ENCODE results near the gene OXCT1.
"Not testable (repeated sequence)": the region's sequence is repeated elsewhere in the genome, so short reads cannot be mapped to it uniquely, and the experiment has no call there.

Gene OXCT1

DNA sequence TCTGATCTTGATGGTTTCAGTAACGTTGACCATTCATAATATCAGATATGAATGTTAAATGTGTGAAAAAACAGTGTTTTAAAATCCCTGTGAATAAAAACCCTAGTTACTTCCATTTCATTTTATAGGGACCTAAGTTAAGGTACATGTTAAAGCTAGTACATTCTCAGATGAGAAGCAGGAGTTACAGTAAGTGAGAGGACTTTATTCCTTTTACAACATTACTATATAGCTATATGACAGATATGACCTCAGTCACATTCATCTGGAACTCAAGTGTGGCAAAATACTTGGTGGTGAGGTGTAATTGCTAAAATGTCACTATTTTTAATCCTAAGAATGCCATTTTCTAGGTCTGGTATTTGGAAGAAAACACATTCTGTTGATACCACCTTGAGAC, 96.4 kb downstream of the OXCT1 start:
- DNase-seq (ENCODE audit: low read depth, low spot score), result no peak

DNA sequence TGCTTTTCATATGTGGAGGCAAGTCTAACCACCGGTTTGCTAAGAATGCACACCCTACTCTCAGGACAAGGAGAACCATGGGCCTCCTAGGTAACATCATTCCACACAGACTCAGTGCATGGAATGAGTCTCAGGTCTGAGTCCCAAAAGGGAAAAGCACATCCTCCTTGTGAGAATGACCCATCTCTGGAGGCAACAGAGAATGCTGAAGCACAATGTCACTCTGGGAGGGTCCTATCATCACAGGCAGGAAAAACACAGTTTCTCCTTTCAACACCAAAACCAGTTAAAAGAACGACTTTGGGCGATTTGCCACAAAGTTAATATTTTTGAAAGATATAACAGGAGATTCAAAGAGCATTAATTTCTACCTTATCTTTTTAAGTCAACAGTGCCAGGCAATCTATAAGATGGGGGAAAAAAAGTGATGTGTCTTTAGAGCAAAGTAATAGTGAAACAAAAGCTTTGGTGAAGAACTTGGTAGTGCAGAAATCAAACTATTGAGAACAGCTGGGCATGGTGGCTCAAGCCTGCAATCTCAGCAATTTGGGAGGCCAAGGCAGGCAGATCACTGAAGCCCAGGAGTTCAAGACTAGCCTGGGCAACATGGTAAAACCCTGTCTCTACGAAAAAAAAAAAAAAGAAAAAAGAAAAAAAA, 97.3 kb downstream of the OXCT1 start:
- no peak for DNase-seq (ENCODE audit: low read depth, low spot score)

DNA sequence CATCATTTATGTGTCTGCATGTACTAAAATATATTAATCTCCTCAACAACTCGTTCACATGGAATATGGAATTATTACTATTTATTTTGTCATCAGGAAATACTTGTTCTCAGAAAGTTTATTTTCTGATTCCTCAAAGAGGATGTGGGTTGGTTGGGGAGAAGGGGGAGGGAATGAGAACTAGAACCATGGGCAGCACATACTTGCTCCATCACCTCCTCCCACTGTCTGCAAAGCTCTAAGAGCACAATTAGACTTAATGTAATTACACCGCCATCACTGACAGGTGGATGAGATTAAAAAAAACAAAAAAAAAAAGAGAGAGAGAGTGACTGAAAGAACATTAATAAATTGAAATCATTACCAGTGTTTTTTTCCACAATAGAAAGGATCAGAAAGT, 98.2 kb downstream of the OXCT1 start:
- DNase-seq (ENCODE audit: low read depth, low spot score), result no peak

DNA sequence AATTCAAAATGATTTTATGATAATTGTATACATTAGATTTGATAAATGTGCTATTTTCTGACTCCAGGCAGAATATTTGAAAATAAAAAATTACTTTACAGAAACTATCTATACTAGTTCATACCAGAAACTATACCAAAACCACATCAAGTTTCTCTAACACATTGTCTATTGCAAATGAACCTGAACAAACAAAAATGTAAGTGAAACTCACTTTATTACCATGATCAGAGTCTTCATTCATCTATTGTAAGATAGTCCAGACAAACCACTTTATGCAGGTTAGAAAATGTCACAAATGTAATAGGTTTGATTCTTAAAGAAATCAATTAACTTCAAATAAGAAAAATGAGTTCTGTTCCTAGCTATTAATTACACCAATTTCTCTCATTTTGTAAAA, 99.4 kb downstream of the OXCT1 start:
- DNase-seq (ENCODE audit: low read depth, low spot score), result no peak

DNA sequence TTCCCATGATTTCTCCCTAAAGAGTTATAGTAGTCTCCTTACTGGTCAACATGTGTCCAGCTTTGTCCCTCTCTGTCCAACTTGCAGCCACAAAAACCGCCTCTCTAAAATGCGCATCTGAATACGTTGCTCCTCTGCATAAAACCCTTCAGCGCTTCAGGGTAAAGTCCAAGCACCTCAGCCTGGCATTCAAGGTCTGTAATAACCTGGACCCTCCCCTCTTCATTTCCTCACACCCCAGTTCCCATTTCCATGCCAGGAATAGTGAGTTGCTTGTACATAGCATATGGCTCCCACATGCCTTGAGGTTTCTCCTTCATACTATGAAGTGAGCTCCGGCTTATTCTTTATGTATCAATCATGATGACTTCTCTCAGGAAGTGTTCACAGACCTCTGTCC, 101.5 kb downstream of the OXCT1 start:
- no peak for DNase-seq (ENCODE audit: low read depth, low spot score)

DNA sequence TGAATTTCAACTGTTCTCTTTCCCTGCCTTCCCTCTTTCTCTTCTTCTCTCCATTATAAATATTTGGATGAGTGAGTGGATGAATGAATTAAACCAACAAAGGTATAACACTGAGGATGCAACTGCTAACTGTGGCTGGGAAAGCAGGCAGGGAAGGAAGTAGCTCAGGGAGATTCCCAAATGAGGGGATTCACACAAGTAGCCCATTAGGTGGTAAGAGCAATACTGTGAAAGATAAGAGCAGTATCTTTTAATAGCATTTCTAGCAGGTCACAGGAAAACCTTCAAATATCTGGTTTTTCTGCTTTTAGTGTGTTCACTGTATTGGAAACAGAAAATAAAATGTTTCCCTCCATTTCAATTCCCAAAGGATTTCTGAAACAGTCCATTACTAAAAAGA, 105.6 kb downstream of the OXCT1 start:
- no peak for DNase-seq (ENCODE audit: low read depth, low spot score)

DNA sequence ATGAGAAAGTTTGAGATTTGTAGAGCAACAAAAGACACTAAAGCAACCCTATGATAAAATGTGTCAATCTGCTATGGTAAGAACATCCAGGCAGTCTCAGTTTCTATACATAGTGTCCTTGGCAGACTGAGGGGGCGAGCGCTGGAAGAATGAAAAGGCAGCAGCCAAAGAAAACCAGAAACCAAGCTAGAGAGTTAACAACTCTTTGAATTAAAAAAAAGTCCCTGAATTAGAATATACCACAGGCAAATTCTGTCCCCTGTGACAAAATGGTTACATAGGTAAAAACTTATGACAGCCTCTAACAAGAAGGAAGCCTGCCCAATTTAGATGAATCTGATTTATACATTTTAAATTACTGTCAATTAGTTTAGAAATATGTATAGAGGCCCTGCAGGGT, 106.7 kb downstream of the OXCT1 start:
- no peak for DNase-seq (ENCODE audit: low read depth, low spot score)

DNA sequence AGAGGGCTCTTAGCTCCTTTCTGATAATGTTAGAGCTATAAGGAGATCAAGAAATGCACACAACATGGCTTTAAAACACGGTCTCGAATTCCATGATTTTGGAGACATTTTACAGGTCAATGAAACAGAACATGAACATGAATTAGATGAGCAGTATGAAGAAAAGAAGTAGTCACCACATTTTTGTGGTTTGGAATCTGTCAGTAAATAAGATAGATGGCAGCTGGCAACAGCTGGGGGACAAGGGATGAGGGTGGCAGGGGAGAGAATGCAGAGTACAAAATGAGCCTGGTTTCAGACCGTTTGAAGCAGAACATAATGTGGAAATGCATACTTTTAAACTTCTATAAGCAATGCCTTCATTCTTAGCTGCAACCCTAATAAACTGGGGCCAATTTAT, 107.1 kb downstream of the OXCT1 start:
- no peak for DNase-seq (ENCODE audit: low read depth, low spot score)

DNA sequence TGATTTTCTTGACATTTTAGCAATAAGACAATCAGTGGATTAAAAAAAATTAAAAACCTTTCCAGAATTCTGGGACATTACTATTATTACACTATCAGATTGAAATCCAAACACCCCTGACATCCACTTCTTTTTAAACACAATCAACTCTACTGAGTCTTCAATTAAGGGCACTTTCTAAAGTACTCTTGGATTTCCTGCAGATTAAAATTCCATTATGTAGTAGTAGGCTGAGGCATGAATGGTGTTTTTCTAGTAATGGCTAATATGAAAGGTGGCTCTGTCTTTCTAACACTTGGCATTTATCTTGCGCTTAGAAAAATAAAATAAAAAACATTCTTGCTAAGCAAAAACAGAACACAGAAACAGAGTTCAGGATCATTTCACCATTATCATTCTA, 107.8 kb downstream of the OXCT1 start:
- DNase-seq (ENCODE audit: low read depth, low spot score), result no peak

DNA sequence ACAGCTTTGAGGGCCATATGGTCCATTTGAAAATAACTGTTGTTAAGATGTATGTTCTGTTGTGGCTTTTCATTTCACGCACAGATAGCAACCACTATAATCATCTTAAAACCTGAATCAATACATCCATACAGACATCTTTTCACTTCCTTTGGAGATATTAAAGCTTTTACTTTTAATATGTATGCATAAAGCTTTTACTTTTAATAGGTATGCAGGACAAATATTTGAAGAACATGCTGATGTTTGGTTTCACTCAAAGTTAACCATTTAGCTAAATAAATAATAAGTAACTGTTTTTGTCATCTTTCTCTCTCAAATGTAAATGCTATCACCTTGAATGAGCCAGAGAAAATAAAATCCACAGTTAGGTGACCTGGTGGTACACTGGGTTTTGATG, 108.6 kb downstream of the OXCT1 start:
- no peak for DNase-seq (ENCODE audit: low read depth, low spot score)

DNA sequence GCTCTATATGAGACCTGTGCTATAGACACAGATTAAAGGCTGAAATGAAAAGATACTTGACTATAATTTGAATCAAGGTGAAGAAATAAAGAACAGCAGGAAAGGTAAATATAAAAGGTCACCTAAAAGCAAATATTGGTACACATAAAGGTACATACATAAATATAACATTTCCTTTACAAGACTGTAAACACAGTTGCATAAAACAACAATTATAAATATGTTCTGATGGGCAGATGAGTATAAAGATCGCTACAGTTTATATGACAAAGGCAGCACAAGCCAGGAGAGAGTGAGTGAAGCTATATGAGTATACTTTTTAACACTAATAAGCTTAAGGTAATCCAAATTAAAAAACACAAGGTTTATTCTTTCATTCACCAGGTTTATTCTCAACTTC, 114.5 kb downstream of the OXCT1 start:
- no peak for DNase-seq (ENCODE audit: low read depth, low spot score)

DNA sequence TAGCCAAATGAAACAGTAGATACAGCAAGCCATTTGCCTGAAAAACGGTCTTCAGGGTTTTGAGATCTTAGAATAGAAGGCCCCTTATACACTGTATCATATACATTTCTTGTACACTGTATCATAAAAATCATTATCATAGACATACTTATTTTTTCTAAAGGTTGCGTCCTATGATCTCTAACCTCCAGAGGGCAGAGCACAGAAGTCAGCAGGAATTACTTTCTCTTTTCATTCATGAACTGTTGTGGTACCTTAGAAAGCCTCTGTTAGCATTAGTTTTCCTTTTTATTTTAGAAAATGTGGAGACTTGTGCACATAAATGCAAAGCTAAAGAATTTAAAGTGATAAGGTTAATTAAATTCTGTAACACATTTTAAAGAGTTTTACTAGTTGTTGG, 115.4 kb downstream of the OXCT1 start:
- no peak for DNase-seq (ENCODE audit: low read depth, low spot score)

DNA sequence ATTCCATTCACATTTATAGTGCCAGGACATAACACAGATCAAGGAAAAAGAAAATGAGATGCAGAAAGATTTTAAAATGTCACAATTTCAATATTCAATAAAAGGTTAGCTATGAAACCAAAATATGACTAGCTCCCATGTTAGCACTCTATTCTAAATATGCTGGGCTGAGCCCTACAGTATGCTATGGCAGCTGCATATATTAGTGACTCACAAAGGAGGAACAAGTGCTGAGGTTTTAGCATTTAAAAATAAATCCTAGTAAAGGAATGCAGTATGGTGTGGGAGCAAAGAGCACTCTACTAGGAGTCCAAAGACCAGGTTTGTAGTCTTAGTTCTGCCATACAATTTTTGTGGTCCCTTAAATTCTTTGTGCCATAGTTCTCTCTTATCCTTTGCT, 118.4 kb downstream of the OXCT1 start:
- DNase-seq (ENCODE audit: low read depth, low spot score), result no peak

DNA sequence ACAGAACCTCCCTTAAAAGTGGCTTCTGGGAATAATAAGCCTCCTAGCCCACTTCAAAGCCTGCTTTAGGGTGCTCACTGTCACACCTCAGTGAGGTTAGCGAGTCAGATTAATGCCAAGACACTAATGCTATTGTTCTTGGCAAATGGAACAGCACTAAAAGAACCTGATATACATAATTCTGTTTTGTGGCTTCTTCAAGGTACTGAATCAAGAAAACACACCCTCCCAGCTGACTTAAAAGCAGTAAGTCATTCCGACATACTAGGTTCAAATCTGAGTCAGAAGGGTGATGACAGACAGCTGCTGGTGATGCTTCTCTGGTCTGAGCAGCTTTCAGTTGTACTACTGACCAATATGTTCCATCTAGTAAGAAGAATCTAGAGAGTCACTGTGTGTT, 121.6 kb downstream of the OXCT1 start:
- DNase-seq (ENCODE audit: low read depth, low spot score), result no peak

DNA sequence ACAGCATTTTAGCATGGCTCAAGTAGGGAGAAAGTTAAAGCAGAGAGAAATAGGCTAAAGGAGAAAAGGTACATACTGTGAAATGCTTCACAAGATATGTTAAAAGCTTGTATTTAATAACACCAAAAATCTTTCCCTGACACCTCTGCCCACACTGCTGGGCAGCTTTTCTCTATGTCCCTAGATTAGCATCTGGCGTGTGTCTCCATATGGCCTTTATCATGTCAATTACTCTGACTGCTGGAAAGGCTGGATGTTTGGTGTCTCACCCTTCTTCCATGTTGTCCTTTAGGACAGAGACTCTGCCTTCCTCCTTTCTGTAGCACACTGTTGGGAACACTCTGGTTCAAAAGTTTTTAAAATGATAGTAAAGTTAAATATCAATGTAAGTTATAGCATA, 122.5 kb downstream of the OXCT1 start:
- no peak for DNase-seq (ENCODE audit: low read depth, low spot score)

DNA sequence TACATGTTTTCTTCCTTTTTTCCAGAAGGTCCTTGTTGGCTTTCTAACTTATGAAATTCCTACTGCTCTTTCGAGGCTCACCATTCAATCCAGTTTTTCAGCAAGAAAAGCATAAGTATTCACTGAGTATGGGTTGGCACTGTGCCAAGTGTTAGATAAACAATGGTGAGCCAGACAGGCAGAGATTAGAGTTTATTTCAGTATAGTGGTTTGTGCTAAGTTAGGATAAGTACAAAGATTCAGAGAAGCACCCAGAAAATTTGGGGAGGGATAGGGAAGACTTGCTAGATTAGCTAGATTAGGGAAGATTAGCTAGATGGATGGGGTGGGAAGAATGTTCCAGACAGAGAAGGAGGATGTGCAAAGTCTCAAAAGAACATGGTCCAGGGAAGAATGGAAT, 122.9 kb downstream of the OXCT1 start:
- DNase-seq (ENCODE audit: low read depth, low spot score), result no peak

DNA sequence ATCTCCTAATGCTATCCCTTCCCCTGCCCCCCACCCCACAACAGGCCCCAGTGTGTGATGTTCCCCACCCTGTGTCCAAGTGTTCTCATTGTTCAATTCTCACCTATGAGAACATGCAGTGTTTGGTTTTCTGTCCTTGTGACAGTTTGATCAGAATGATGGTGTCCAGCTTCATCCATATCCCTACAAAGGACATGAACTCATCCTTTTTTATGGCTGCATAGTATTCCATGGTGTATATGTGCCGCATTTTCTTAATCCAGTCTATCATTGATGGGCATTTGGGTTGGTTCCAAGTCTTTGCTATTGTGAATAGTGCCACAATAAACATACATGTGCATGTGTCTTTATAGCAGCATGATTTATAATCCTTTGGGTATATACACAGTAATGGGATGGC, 127.6 kb downstream of the OXCT1 start:
- DNase-seq (ENCODE audit: low read depth, low spot score), result not testable (repeated sequence)

DNA sequence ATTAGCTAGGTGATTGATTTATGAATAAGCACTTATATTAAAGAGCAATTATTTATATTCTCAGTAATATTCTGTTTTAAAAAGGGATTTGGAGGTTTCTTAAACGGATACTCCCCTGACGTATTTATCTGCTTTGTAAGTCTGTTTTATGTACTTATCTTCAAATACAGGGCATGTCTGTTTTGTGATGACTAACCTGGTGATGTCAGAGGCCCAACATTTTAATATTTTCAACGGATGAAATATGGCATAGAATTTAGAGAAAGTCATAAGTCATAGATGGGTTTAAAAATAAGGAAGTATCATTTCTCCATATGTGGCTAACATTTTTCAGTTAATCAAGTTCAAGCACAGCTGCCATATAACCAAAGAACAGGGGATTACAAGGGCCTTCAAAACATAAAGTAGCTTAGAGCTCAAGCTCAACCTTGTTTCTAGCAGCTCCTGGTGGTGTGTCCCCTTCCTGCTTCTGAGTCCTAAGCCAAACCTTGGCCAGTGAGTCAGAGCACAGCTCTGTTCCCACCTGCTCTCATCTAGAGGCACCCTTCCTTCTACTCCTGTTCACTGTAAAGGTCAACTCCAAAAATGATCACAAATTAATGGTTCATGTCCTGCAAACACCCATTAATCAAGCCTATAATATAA, 131.4 kb downstream of the OXCT1 start:
- no peak for DNase-seq (ENCODE audit: low read depth, low spot score)

DNA sequence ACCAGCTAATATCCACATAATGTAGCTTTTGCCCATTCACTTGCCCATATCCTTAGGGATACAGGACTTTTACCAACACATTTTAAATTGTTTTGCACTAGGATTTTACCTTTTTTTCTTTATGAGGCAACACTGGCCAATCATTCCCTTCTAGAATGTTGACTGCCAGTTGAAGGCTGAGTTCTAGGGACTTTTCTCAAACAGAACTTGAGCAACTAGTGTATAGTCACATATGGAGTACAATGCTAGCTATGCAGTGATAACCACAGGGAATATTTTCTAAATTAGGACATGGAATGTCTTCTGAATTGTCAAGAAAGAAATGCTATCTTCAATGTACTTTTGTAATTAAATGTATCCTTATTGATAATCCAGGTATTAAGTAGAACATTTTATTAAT, 133.6 kb downstream of the OXCT1 start:
- DNase-seq (ENCODE audit: low read depth, low spot score), result no peak

DNA sequence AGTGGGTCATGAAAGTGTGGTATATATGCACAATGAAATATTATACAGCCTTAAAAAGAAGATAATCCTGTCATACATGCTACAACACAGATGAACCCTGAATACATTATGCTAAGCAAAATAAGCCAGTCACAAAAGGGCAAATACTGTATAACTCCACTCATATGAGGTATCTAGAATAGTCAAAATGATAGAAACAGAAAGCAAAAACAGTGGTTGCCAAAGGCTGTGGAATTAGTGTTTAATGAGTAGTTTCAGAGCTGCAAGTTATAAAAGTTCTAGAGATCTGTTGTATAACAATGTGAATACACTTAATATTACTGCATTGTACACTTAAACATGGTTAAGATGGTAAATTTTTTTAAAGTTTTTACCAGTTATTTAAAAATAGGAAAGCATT, 135.0 kb downstream of the OXCT1 start:
- DNase-seq (ENCODE audit: low read depth, low spot score), result no peak

DNA sequence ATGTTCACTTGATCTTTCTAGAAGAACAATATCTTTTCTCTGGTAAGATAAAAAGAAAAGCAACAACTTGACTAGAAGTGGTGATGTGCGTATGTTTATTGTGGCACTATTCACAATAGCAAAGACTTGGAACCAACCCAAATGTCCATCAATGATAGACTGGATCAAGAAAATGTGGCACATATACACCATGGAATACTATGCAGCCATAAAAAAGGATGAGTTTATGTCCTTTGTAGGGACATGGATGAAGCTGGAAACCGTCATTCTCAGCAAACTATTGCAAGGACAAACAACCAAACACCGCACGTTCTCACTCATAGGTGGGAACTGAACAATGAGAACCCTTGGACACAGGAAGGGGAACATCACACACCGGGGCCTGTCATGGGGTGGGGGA, 140.8 kb downstream of the OXCT1 start:
- DNase-seq (ENCODE audit: low read depth, low spot score), result not testable (repeated sequence)

DNA sequence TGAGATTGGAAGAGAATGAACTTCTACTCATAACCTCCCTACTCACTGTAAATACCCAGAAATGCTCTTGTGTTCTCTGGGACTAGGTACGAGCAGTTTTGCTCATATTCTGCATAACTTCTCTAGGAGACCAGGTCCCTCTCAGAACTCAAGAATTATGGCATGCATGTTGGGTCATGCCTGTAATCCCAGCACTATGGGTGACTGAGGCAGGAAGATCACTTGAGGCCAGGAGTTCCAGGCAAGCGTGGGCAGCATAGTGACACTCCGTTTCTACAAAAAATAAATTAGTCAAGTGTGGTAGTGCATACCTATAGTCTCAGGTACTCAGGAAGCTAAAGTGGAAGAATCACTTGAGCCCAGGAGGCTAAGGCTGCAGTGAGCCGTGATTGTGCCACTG, 141.9 kb downstream of the OXCT1 start:
- DNase-seq (ENCODE audit: low read depth, low spot score), result no peak

DNA sequence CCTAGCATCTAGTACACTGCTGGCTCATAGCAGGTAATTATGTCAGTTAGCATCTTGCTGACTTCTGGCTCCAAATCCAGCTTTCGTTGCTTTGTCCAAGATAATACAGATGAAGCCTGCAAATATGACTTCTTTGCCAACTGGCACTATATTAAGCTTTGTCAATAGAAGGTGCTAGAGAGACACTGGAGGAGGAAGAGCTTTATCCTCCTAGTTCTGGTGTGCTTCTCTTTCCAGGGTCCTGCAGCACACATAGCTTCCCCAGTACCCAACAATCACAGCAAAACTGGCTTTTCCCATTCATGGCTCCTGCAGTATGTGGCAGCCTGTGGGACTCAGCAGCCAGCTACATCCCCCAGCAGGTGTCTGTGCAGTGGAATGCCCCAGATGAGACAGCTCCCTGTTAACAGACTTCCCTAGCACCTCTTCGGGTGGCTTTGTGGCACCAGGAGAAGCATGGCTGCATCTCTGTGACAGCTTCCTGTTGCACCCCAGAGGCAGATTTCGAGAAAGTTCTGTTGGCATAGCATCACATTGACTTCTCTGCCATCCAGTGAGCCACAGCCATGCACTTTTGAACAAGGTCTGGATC, 147.8 kb downstream of the OXCT1 start:
- DNase-seq (ENCODE audit: low read depth, low spot score), result no peak

DNA sequence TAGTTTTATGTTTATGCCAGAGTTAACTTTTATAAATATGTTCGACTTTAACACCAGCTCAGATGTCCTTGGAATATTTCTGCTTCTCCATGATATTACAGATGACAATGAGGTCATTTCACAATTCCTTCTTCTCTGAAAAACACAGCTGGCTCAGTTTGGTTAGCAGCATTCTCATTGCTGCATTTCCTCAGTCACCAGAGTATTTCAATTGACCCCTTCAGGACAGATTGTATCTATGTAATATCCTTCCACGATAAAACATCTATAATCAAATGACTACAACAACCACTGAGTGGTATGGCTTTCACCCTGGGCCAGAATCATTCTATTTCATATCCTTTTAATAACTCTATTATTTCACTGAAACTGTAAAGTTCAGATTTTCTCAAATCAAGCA, 148.7 kb downstream of the OXCT1 start:
- no peak for DNase-seq (ENCODE audit: low read depth, low spot score)

Data from iPS DF 19.7 (cell line).